ENCODE results near the gene LRP1B. TPM values are rescaled to one million over a fixed set of nuclear protein-coding genes. Genes with fewer than 3 reads are reported as not detected.

LRP1B gene
- polyA plus RNA-seq, 1 donor from 2014 or later = 12.7 TPM

DNA sequence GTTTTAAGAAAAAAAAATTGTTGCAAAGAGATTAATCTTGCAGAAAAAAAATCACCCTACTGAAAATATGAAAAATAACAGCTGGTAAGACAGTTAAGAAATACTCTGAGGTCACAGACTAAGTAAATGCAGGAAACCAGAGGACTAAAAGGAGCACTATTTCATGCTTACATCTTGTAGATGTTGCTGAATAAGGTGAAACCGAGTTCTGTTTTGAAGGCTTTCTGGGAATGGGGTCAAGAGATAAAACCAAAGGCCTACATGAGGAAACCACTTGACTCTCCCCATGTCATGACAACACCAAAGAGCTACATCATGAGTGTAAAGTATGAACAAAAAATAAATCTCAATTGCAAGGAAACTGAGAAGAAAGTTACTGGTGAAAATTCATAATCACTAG, 197.6 kb downstream of the LRP1B start:
- Histone ChIP-seq H3K4me2 (ENCODE audit: low read length) (no peak overlapping the region), H3F3A (ENCODE audit: insufficient read depth, low read length, poor library complexity, severe bottlenecking) (no peaks in the 10 kb centered on the region), H3K9me2 (ENCODE audit: insufficient read depth, low read length) (no peaks in the 10 kb centered on the region), H3K4me3 (ENCODE audit: low read length) (no peak overlapping the region), H3K36me3 (ENCODE audit: insufficient read depth, low read length) (no peaks in the 10 kb centered on the region), H4K20me1 (ENCODE audit: insufficient read depth) (no peaks in the 10 kb centered on the region), H3K27ac (ENCODE audit: low read length) (no peak overlapping the region), H3K9ac (ENCODE audit: low read length) (no peak overlapping the region), H2AFZ (ENCODE audit: low read depth, low read length) (no peak overlapping the region), H3K9me3 (ENCODE audit: low read length) (peaks cover 6% of the 10 kb centered on the region), H3K79me2 (replicated peaks; ENCODE audit: insufficient read depth, low read length) (no peaks in the 10 kb centered on the region), H3K27me3 (ENCODE audit: insufficient read depth, low read depth, low read length) (no peaks in the 10 kb centered on the region)
- TF ChIP-seq MXI1 (conservative IDR thresholded peaks at IDR 0.05; ENCODE audit: poor library complexity, severe bottlenecking) (no peak), SMC3 (conservative IDR thresholded peaks at IDR 0.05; ENCODE audit: poor library complexity) (no peak), EZH2 (IDR thresholded peaks at IDR 0.05; ENCODE audit: borderline replicate concordance, insufficient read depth, low read length, poor library complexity, severe bottlenecking) (no peak)

DNA sequence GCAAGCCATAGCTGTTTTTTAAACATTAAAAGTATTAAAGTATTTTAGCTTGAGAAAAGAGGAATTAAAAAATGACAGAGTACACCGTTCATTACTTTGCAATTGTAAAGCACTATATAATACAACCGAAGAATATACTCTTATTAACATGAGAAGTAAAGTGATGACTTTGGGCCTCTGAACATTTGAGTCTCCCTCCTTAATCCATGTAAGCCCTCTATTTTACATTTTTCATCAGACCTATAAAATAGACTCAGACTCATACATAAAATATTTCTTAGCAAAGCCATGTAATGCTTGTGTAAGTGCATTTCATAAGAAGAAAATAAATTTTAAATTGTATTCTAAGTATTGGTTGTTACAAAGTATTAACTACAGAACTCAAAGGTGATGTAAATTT, 198.6 kb downstream of the LRP1B start:
- Histone ChIP-seq H3K79me2 (replicated peaks; ENCODE audit: insufficient read depth, low read length) (no peaks in the 10 kb centered on the region), H3K9me3 (ENCODE audit: low read length) (no peaks in the 10 kb centered on the region), H4K20me1 (ENCODE audit: insufficient read depth) (no peaks in the 10 kb centered on the region)

More for the DNA sequence above, 198.6 kb downstream of the LRP1B start:
- Histone ChIP-seq H3K4me3 (ENCODE audit: low read length) (no peak overlapping the region), H3K4me2 (ENCODE audit: low read length) (no peak overlapping the region), H3K27ac (ENCODE audit: low read length) (no peak overlapping the region), H3K9me2 (ENCODE audit: insufficient read depth, low read length) (no peaks in the 10 kb centered on the region), H3K27me3 (ENCODE audit: insufficient read depth, low read depth, low read length) (no peaks in the 10 kb centered on the region), H3K36me3 (ENCODE audit: insufficient read depth, low read length) (no peaks in the 10 kb centered on the region), H3K9ac (ENCODE audit: low read length) (no peak overlapping the region), H3F3A (ENCODE audit: insufficient read depth, low read length, poor library complexity, severe bottlenecking) (no peaks in the 10 kb centered on the region), H2AFZ (ENCODE audit: low read depth, low read length) (no peak overlapping the region)
- TF ChIP-seq MXI1 (conservative IDR thresholded peaks at IDR 0.05; ENCODE audit: poor library complexity, severe bottlenecking) = no peak
- no peak for TF ChIP-seq RAD21 (conservative IDR thresholded peaks at IDR 0.05)
- TF ChIP-seq, protein P1, sequence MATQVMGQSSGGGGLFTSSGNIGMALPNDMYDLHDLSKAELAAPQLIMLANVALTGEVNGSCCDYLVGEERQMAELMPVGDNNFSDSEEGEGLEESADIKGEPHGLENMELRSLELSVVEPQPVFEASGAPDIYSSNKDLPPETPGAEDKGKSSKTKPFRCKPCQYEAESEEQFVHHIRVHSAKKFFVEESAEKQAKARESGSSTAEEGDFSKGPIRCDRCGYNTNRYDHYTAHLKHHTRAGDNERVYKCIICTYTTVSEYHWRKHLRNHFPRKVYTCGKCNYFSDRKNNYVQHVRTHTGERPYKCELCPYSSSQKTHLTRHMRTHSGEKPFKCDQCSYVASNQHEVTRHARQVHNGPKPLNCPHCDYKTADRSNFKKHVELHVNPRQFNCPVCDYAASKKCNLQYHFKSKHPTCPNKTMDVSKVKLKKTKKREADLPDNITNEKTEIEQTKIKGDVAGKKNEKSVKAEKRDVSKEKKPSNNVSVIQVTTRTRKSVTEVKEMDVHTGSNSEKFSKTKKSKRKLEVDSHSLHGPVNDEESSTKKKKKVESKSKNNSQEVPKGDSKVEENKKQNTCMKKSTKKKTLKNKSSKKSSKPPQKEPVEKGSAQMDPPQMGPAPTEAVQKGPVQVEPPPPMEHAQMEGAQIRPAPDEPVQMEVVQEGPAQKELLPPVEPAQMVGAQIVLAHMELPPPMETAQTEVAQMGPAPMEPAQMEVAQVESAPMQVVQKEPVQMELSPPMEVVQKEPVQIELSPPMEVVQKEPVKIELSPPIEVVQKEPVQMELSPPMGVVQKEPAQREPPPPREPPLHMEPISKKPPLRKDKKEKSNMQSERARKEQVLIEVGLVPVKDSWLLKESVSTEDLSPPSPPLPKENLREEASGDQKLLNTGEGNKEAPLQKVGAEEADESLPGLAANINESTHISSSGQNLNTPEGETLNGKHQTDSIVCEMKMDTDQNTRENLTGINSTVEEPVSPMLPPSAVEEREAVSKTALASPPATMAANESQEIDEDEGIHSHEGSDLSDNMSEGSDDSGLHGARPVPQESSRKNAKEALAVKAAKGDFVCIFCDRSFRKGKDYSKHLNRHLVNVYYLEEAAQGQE (IDR thresholded peaks at IDR 0.05; ENCODE audit: borderline replicate concordance) = no peak
- TF ChIP-seq POLR2AphosphoS5 (IDR thresholded peaks at IDR 0.05) = no peak
- no peak for TF ChIP-seq EP300 (conservative IDR thresholded peaks at IDR 0.05; ENCODE audit: poor library complexity, severe bottlenecking)
- TF ChIP-seq, protein P2, sequence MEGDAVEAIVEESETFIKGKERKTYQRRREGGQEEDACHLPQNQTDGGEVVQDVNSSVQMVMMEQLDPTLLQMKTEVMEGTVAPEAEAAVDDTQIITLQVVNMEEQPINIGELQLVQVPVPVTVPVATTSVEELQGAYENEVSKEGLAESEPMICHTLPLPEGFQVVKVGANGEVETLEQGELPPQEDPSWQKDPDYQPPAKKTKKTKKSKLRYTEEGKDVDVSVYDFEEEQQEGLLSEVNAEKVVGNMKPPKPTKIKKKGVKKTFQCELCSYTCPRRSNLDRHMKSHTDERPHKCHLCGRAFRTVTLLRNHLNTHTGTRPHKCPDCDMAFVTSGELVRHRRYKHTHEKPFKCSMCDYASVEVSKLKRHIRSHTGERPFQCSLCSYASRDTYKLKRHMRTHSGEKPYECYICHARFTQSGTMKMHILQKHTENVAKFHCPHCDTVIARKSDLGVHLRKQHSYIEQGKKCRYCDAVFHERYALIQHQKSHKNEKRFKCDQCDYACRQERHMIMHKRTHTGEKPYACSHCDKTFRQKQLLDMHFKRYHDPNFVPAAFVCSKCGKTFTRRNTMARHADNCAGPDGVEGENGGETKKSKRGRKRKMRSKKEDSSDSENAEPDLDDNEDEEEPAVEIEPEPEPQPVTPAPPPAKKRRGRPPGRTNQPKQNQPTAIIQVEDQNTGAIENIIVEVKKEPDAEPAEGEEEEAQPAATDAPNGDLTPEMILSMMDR (IDR thresholded peaks at IDR 0.05; ENCODE audit: poor library complexity, severe bottlenecking) = no peak
- TF ChIP-seq SMC3 (conservative IDR thresholded peaks at IDR 0.05; ENCODE audit: poor library complexity) = no peak
- TF ChIP-seq EZH2 (IDR thresholded peaks at IDR 0.05; ENCODE audit: borderline replicate concordance, insufficient read depth, low read length, poor library complexity, severe bottlenecking) = no peak
- TF ChIP-seq TAF1 (IDR thresholded peaks at IDR 0.05; ENCODE audit: low read depth) = no peak

Data from neural cell (in vitro differentiated cells).